Osteoblast (primary cell): ENCODE results near the gene BIRC7. TPM values are rescaled to one million over a fixed set of nuclear protein-coding genes. Genes with fewer than 3 reads are reported as not detected.

Source experiments
- DNase-seq: peaks from one replicate; pipeline ENCODE4 v3.0.0; 2011; ENCODE audit warnings: low spot score, mixed read lengths; ENCODE audit not compliant: insufficient read length; ENCODE audit errors: missing footprints
- H2AFZ ChIP-seq: 2 replicates; pipeline ENCODE4 v1.6.0; 2011; ENCODE audit warnings: mild to moderate bottlenecking, low read length
- H3K27ac ChIP-seq: 2 replicates; pipeline ENCODE4 v1.5.1; 2011; ENCODE audit warnings: mild to moderate bottlenecking, low read depth, low read length, moderate library complexity
- H3K27me3 ChIP-seq: 2 replicates; pipeline ENCODE4 v1.6.0; 2012; ENCODE audit warnings: mild to moderate bottlenecking, control low read depth, inconsistent platforms, low read length, moderate library complexity; ENCODE audit not compliant: insufficient read depth
- H3K36me3 ChIP-seq: 2 replicates; pipeline ENCODE4 v1.5.1; 2011; ENCODE audit warnings: mild to moderate bottlenecking, low read length, control low read depth, moderate library complexity; ENCODE audit not compliant: insufficient read depth
- H3K4me1 ChIP-seq: 2 replicates; pipeline ENCODE4 v1.5.1; 2011; ENCODE audit warnings: mild to moderate bottlenecking, low read length, control low read depth, moderate library complexity; ENCODE audit not compliant: insufficient read depth
- H3K4me2 ChIP-seq: 2 replicates; pipeline ENCODE4 v1.6.0; 2011; ENCODE audit warnings: mild to moderate bottlenecking, low read length; ENCODE audit not compliant: insufficient read depth
- H3K4me3 ChIP-seq: fragments of 200-600 bp; sonication (generic); 3 replicates; pipeline ENCODE4 v1.5.1; 2012; ENCODE audit warnings: mild to moderate bottlenecking, low read length, inconsistent platforms; ENCODE audit not compliant: insufficient read depth
- H3K79me2 ChIP-seq: 2 replicates; pipeline ENCODE4 v1.6.0; 2012; ENCODE audit warnings: mild to moderate bottlenecking, low read length, control low read depth, inconsistent platforms; ENCODE audit not compliant: insufficient read depth
- H3K9me3 ChIP-seq: 2 replicates; pipeline ENCODE4 v1.5.1; 2011; ENCODE audit warnings: low read depth, low read length, control low read depth
- H4K20me1 ChIP-seq: 2 replicates; pipeline ENCODE4 v1.6.0; 2012; ENCODE audit warnings: mild to moderate bottlenecking, low read length, control low read depth; ENCODE audit not compliant: insufficient read depth
- CTCF ChIP-seq: IDR thresholded peaks from 2 replicates; pipeline ENCODE4 v1.5.1; 2011; ENCODE audit warnings: mild to moderate bottlenecking, low read depth, low read length, moderate library complexity; ENCODE audit errors: extremely low read depth
- total RNA-seq: library from RNA; depleted of rRNA; stranded (reverse); fragments of >200 nt; gene quantifications from 2 replicates; pipeline ENCODE4 v1.2.3, GENCODE V29; 2012

Gene BIRC7
- total RNA-seq, 1 donor = under 0.01 TPM

DNA sequence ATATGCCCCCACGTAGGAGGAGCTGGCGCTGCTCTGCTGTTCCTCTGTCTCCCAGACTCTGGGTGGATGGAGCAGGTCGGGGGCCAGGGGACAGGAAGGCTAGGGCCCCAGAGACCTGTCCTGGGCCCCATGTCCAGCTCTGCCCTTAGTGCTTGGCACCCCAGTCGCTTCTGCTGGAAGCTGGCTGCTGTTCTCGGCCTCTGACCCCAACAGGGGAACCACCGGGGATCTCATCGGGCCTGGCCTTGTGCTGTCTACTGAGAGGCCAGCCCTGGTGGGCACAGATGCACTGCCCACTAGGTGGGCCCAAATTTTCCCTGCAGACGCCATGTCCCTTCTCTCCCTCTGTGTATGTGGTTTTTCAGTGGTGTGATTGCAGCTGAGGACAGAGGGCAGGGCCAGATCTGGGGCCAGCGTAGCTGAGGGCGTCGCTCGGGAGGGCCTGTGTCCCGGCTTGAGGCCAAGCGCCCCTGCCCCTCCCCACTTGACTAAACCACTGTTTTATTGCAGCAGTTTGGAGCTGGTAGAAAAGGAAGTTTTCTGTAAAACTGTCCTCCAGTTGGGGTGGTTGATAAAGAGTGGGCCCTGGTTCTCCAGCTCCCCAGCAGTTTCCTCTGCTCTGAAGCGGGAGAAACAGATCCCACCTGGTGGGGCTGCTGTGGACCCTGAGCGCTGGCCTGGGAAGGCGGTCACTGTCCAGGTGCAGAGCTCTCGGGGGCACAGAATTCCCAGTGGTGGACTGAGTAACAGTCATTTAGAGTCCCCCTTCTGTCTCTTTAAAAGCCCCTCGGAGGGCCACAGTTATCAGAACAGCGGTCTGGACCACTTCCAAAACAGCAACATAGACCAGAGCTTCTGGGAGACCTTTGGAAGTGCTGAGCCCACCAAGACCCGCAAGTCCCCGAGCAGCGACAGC is 51.3 kb downstream of the BIRC7 start:
- DNase-seq = no peak
- Histone ChIP-seq H3K4me1 (peaks cover 7% of the 10 kb centered on the region), H3K27me3 (no peaks in the 10 kb centered on the region), H3K36me3 (peaks cover 45% of the 10 kb centered on the region), H3K4me2 (no peak overlapping the region), H3K27ac (no peak overlapping the region), H2AFZ (no peak overlapping the region), H3K79me2 (no peaks in the 10 kb centered on the region), H3K9me3 (no peaks in the 10 kb centered on the region), H4K20me1 (peaks cover 68% of the 10 kb centered on the region), H3K4me3 (no peak overlapping the region)
- TF ChIP-seq CTCF = no peak

DNA sequence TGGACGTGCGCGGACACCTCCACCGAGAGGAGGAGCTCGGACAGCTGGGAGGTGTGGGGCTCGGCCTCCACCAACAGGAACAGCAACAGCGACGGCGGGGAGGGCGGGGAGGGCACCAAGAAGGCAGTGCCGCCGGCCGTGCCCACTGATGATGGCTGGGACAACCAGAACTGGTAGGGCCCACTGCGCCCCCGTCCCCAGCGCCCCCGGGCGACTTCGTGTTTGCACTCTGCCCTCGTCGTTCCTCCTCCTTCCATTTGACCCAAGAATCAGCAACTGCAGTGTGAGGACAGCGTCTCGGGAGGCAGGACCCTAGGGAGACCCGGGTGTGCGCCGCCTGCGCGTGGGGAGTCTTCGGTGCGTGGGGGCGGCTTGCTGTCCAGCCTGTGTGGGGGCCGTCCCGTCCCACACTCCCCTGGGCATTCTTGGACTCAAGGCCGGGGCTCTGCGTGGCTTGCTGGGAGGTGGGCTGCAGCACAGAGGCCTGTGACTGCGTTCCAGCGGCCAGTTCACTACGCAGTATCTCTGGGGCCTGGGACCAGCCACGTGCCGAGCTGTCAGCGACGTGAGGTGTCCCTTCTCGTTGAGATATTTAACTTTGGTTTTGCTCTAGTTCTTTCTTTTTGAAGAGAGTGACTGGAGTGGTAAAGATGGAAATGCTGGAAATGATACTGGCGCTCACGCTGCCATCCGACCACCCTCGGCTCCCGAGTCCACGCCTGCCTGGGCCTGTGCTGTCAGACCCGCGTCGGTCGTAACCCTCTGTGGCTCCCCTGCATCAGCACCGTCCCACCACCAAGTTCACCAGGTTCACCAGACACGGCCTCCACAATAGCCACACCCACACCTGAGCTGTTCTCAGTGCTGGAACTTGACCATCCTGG is 52.2 kb downstream of the BIRC7 start:
- no peak for TF ChIP-seq CTCF
- Histone ChIP-seq H3K4me3 (no peak overlapping the region), H3K9me3 (no peaks in the 10 kb centered on the region), H3K4me1 (peaks cover 7% of the 10 kb centered on the region), H2AFZ (no peak overlapping the region), H4K20me1 (peaks cover 69% of the 10 kb centered on the region), H3K79me2 (no peaks in the 10 kb centered on the region), H3K27me3 (no peaks in the 10 kb centered on the region), H3K4me2 (no peak overlapping the region), H3K36me3 (peaks cover 39% of the 10 kb centered on the region), H3K27ac (no peak overlapping the region)
- no peak for DNase-seq

DNA sequence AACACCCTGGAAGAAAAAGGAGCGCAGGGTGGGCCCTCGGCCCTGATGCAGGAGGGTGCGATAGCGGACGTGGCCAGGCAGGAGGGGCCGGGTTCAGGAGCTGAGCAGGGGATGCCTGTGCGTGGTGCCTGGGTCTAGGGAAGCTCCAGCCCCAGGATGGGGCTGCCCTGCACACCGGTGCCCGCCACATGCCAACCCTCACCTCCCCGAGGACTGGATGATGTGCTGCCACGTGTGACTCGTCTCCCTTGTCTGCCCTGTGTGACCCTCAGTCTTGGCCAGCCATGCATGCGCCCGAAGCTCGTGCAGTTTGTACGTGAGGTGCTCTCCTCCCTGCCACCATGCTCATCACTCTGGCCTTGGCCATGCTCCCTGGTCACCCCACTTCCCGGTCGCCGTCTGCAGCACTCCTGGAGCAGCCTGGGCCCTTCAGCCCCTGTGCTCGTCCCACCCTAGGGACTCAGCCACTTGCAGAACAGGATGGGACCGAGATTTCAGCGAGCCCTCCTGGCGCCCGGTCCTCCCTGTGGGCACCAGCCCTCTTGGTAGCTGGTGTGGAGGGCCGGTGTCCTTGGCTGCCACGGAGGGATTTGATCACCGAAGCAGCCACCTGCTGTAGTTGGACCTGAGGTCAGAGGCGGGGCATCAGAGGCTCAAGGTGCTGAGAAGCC is 53.0 kb downstream of the BIRC7 start:
- TF ChIP-seq CTCF = no peak
- Histone ChIP-seq H3K4me2 (no peak overlapping the region), H3K36me3 (peaks cover 31% of the 10 kb centered on the region), H2AFZ (no peak overlapping the region), H3K27ac (no peak overlapping the region), H3K27me3 (peaks cover 3% of the 10 kb centered on the region), H4K20me1 (peaks cover 65% of the 10 kb centered on the region), H3K79me2 (no peaks in the 10 kb centered on the region), H3K4me3 (no peak overlapping the region), H3K9me3 (no peaks in the 10 kb centered on the region), H3K4me1 (peaks cover 7% of the 10 kb centered on the region)
- no peak for DNase-seq
